ENCODE data around the gene FNIP1. TPM values are rescaled to one million over a fixed set of nuclear protein-coding genes. Genes with fewer than 3 reads are reported as not detected.

Gene FNIP1
- polyA plus RNA-seq, 1 donor from 2014 or later, result 18.1 TPM

GRCh38 chr5:131759704-131760103 lies 37.1 kb downstream of the FNIP1 start:
- H3K79me2 ChIP-seq (replicated peaks; ENCODE audit: insufficient read depth, low read length), result peaks cover 23% of the 10 kb centered on the region
- H2AFZ ChIP-seq (ENCODE audit: low read depth, low read length), result no peak overlapping the region
- no peaks in the 10 kb centered on the region for H4K20me1 ChIP-seq (ENCODE audit: insufficient read depth)
- H3K4me3 ChIP-seq (ENCODE audit: low read length), result no peak overlapping the region
- H3K27me3 ChIP-seq (ENCODE audit: insufficient read depth, low read depth, low read length), result no peaks in the 10 kb centered on the region
- no peaks in the 10 kb centered on the region for H3K9me2 ChIP-seq (ENCODE audit: insufficient read depth, low read length)
- no peak for TF ChIP-seq MXI1 (conservative IDR thresholded peaks at IDR 0.05; ENCODE audit: poor library complexity, severe bottlenecking)
- no peak for TF ChIP-seq EZH2 (IDR thresholded peaks at IDR 0.05; ENCODE audit: borderline replicate concordance, insufficient read depth, low read length, poor library complexity, severe bottlenecking)
- TF ChIP-seq, protein P1, sequence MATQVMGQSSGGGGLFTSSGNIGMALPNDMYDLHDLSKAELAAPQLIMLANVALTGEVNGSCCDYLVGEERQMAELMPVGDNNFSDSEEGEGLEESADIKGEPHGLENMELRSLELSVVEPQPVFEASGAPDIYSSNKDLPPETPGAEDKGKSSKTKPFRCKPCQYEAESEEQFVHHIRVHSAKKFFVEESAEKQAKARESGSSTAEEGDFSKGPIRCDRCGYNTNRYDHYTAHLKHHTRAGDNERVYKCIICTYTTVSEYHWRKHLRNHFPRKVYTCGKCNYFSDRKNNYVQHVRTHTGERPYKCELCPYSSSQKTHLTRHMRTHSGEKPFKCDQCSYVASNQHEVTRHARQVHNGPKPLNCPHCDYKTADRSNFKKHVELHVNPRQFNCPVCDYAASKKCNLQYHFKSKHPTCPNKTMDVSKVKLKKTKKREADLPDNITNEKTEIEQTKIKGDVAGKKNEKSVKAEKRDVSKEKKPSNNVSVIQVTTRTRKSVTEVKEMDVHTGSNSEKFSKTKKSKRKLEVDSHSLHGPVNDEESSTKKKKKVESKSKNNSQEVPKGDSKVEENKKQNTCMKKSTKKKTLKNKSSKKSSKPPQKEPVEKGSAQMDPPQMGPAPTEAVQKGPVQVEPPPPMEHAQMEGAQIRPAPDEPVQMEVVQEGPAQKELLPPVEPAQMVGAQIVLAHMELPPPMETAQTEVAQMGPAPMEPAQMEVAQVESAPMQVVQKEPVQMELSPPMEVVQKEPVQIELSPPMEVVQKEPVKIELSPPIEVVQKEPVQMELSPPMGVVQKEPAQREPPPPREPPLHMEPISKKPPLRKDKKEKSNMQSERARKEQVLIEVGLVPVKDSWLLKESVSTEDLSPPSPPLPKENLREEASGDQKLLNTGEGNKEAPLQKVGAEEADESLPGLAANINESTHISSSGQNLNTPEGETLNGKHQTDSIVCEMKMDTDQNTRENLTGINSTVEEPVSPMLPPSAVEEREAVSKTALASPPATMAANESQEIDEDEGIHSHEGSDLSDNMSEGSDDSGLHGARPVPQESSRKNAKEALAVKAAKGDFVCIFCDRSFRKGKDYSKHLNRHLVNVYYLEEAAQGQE (IDR thresholded peaks at IDR 0.05; ENCODE audit: borderline replicate concordance), result no peak
- no peak for TF ChIP-seq EP300 (conservative IDR thresholded peaks at IDR 0.05; ENCODE audit: poor library complexity, severe bottlenecking)
- H3K9me3 ChIP-seq (ENCODE audit: low read length), result peaks cover 5% of the 10 kb centered on the region
- no peak overlapping the region for H3K9ac ChIP-seq (ENCODE audit: low read length)
- H3K4me2 ChIP-seq (ENCODE audit: low read length), result no peak overlapping the region
- H3K27ac ChIP-seq (ENCODE audit: low read length), result no peak overlapping the region
- no peaks in the 10 kb centered on the region for H3K36me3 ChIP-seq (ENCODE audit: insufficient read depth, low read length)
- no peaks in the 10 kb centered on the region for H3F3A ChIP-seq (ENCODE audit: insufficient read depth, low read length, poor library complexity, severe bottlenecking)

- Histone ChIP-seq H3K9ac (ENCODE audit: low read length) (no peak overlapping the region), H3K4me2 (ENCODE audit: low read length) (no peak overlapping the region), H3K9me3 (ENCODE audit: low read length) (no peaks in the 10 kb centered on the region), H3K27me3 (ENCODE audit: insufficient read depth, low read depth, low read length) (no peaks in the 10 kb centered on the region), H3K4me3 (ENCODE audit: low read length) (no peak overlapping the region), H3K9me2 (ENCODE audit: insufficient read depth, low read length) (no peaks in the 10 kb centered on the region), H3K79me2 (replicated peaks; ENCODE audit: insufficient read depth, low read length) (peaks cover 23% of the 10 kb centered on the region), H3F3A (ENCODE audit: insufficient read depth, low read length, poor library complexity, severe bottlenecking) (no peaks in the 10 kb centered on the region), H3K36me3 (ENCODE audit: insufficient read depth, low read length) (no peaks in the 10 kb centered on the region), H2AFZ (ENCODE audit: low read depth, low read length) (no peak overlapping the region), H3K27ac (ENCODE audit: low read length) (no peak overlapping the region), H4K20me1 (ENCODE audit: insufficient read depth) (no peaks in the 10 kb centered on the region)
- TF ChIP-seq POLR2AphosphoS5 (IDR thresholded peaks at IDR 0.05) (no peak), MXI1 (conservative IDR thresholded peaks at IDR 0.05; ENCODE audit: poor library complexity, severe bottlenecking) (no peak), CTCF (IDR thresholded peaks at IDR 0.05; ENCODE audit: poor library complexity, severe bottlenecking) (no peak), SMC3 (conservative IDR thresholded peaks at IDR 0.05; ENCODE audit: poor library complexity) (no peak), EP300 (conservative IDR thresholded peaks at IDR 0.05; ENCODE audit: poor library complexity, severe bottlenecking) (no peak), TAF1 (IDR thresholded peaks at IDR 0.05; ENCODE audit: low read depth) (no peak), EZH2 (IDR thresholded peaks at IDR 0.05; ENCODE audit: borderline replicate concordance, insufficient read depth, low read length, poor library complexity, severe bottlenecking) (no peak), RAD21 (conservative IDR thresholded peaks at IDR 0.05) (no peak)
- TF ChIP-seq, protein P1 (IDR thresholded peaks at IDR 0.05; ENCODE audit: borderline replicate concordance), result no peak
Measured at GRCh38 chr5:131758520-131758900, 38.3 kb downstream of the FNIP1 start.

All from neural cell (in vitro differentiated cells).